KBM-7 (cell line): ENCODE results near the gene CPED1.
A peak's percentile ranks its signal among the peaks of the same experiment; 100 is the strongest.

ENCODE experiments used
- DNase-seq: peaks from one replicate; pipeline ENCODE4 v3.0.0-alpha.2; 2015
- in situ Hi-C: fragments of 300-500 bp; cut with MboI; formaldehyde crosslinking; loops from 2 replicates; pipeline ENCODE4 v1.14.3; 2020; ENCODE audit warnings: low sequenced_read_pairs, low pct_unique_long_range_greater_than_20kb, mixed read lengths

CPED1 gene

DNA sequence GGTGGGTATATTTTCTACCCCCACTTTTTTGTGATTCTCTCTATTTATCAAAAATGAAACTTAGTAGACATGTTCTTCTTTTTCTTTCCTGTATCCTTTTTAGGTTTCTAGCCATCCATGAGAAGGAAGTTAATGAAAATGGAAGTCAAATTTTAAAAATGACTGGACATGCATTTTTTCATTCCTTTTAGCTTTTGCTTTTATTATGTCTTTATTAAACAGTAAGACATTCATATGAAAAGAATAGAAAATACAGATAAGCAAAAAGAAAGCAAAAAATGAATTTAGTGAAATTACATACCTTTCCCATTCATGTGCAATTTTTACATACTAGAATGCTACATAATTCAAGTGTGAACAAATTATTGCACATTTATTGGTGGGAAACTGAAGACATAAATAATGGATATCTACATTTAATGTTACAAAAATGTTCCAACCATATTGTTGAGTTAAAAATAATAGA lies 88.7 kb downstream of the CPED1 start:
- no peak for DNase-seq
- in situ Hi-C loops, result loop anchor here (10.0 kb wide), 1 partner anchor 92 kb away; the partner anchor contains the start of gene CPED1

DNA sequence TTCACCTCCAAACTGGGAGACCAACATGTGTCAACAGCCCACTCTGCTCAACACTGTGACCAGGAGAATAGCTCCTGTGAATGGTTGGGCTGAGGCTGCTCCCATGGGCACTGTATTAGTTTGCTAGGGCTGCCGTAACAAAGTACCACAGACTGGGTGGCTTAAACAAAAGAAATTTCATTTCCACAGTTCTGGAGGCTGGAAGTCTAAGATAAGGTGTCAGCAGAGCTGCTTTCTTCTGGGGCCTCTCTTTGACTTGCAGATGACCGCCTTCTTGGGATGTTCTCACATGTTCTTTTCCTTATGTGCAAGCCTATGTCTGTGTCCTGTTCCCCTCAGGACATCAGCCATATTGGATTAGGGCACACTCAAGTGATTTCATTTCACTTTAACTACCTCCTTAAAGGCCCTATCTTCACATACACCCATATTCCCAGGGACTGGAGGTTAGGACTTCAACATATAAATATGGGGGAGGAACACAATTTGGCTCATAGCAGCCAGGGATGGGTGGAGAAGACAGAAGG lies 90.3 kb downstream of the CPED1 start:
- no peak for DNase-seq
- in situ Hi-C loops, result loop anchor here (10.0 kb wide), 1 partner anchor 94 kb away; the partner anchor contains the start of gene CPED1

DNA sequence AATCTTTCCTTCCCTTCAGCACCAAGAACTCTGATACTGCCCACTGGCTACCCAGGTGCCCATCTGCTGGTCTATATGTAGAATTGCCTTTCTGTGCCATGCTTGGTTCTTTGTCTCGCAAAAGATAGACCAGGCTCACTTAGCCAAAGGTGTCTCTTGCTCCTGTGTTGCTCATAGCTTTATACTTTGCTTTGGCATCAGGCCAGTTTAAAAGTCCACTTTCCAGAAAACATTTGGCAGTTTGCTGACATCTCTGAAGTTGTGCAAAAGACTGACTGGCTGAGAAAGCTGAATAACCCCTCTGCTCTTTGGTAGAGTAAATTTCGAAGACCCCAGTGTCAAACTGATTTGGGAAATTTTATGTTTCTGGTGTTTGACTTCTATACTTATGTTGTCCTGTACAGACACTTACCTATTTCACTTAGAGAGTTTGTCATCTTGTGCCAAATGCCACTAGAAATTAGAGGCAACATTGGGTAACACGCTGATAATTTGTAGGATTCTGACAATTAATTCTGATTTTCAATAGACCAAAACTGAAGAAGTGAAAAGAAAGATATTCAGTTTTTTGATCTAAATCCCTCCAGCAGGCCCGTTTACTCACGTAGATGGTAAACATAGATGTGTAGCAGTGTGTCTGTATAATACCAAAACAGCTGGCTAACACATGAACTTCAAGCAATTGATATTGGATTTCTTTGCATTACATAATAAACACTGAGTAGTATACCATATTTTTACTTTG lies 91.1 kb downstream of the CPED1 start:
- no peak for DNase-seq
- in situ Hi-C loops, result loop anchor here (10.0 kb wide), 1 partner anchor 95 kb away; the partner anchor contains the start of gene CPED1

DNA sequence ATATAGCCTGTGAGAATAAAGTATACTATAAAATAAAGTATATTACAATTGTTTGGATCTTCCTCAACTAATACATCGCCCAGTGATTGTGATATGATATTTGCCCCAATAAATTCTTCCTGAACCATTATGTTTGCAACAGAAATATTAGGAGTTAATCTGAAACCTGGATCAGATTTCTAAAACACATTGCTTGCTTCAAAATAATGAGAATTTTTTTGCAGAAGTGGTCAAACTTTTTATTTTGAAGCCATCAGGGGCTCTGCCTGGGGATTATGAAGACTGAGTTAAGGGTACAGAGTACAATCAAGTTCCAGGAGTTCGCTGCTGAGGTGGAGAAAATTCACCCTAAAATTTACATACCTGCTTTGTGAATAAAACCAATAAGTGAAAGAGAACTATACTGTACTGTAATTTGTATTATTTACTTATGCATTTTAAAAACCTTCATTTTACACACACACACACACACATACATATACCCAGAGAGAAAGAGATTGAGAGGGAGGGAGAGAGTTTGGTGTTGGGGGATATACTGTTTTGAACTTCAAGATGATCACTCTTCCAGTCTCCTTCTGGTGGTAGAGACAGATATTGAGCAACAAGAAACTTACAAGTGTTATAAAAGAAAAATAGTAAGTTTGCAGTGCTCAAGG lies 91.9 kb downstream of the CPED1 start:
- in situ Hi-C loops, result no loop called here
- DNase-seq, result no peak

DNA sequence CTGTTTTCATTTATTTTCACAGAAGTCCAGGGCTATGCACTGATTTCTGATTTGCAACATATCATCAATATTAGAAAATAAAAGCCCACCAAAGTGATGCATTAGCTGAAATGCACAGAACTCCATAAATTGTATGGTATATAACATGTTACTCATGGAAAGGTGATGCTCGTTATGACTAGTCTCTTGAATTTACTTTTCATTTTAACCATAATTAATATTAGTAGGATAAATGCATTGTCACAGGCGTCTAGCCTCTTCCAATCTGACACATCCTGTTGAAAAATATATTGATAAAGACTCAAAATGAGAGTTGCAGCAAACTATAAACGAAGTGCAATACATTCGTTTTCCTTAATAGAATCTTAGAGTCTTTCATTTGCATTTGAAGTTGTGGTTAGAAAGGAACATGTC lies 92.4 kb downstream of the CPED1 start:
- DNase-seq, result no peak
- in situ Hi-C loops, result no loop called here

DNA sequence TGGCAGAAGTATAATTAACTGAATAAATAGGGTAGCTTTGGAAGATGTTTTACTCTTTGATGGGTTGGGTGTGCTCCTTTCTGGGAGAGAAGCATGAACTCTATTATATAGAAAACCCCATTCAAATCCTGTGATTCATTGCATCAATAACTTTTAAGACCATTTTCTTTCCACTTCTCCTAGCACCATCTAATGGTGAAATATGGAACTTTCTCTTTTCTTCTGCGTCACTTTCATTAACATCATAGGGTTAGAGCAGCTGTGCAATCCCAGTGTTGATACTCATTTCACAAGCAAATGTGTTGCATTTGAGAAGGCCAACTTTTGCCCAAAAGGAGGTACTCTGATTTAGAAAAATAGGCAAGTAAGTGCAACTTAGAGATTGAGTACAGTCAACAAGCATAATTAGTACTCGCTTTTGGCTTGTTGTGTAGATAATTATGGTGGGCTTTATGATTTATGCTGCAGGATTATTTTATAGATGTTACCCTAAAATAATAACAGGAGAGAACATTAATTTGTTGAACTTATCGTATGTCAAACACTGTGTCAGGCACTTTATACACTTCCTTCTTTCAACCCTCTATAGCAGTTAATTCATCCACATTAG lies 92.9 kb downstream of the CPED1 start:
- DNase-seq, result peak; percentile 86

DNA sequence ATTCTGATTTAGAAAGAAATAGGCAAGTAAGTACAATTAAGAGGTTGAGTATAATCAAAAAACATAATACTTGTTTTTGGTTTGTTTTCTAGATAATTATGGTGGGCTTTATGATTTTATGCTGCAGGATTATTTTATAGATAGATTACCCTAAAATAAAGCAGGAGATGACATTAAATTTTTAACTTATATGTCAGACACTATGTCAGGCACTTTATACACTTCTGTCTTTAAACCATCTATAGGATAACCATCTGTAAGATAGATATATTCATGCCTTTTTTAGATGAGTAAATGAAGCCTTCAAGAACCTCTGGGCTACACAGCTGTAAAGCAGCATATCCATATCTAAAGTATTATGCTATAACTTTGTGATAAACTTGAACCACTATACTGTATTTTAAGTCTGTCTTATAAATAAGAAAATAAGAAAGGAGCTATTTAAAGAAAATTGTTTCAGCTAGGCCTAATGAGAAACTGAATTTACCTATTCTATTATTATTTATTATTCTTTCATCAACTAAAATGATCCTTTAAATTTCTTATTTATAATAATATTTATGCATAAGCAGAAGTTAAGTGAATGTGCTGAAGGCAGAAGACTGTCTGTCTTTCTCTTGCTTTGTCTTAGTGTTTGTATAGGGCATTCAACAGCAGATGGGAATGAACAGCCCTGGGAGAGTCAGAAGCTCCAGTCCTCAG lies 94.0 kb downstream of the CPED1 start:
- no peak for DNase-seq
- in situ Hi-C loops, result no loop called here

More for the DNA sequence above, 92.9 kb downstream of the CPED1 start:
- in situ Hi-C loops, result no loop called here

DNA sequence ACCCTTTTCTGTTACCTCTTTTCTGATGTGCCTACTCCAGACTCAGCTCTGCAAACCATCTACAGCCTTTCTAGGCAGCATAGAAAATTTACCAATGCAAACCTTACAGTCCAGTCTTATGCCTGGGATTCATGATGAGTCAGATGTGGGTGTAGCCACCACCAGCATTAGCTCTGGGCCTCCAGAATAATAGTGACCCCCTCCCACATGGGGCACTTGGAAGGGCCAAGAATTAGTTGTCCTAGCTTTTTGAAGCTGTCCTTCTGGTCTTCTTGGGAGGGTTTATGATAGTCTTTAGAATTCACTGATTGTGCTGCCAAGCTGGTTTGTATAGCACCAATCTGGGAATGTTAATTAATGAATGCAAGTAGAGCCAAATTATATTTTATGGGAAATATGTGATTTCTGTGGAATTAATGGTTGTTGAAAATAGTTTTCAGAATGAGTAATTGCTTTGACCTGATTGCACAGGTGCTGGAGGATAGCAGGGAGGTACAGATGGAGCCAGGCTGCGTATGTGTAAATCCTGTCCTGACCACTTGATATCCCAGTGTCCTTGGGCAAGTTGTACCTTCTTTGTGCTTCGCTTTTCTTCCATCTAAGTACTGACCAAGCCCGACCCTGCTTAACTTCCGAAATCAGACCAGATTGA lies 94.8 kb downstream of the CPED1 start:
- no peak for DNase-seq
- in situ Hi-C loops, result no loop called here

DNA sequence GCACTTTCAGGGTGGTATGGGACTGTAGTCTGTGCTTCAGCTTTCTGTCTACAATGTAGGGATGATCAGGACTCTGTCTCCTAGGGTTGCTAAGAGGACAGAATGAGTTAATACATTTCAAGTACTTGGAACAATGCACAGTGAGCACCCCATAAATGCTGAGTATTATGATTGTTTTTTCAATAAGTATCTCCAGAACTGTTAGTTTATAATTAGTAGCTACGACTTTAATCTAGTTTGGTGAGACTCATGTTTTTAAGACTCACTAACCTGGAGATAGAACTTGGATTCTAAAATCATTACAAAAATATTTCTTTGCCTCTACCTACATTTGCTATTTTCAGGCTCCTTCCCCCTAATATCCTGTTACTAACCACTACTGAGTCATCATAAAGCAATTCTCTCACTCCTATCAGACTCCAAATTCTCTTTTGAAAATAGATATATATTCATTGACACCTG lies 95.3 kb downstream of the CPED1 start:
- no peak for DNase-seq
- in situ Hi-C loops, result no loop called here

DNA sequence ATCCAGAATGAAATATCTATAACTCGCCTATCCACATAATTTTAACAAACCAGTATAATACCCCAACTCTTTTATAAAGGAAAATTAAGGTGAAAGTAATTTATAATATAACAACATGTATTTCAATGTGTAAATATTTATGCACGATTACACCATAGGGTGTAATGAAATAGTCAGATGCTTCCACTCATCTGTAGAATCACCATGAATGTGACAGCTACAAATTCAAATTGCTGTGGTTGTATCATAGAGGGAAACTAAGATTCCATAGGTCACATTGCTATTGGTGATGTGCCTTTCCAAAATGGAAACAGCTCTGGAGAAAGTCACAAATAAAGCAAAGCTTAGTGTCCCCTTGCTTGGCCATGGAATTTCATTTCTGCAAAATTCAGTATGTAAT lies 95.7 kb downstream of the CPED1 start:
- in situ Hi-C loops, result no loop called here
- DNase-seq, result no peak

DNA sequence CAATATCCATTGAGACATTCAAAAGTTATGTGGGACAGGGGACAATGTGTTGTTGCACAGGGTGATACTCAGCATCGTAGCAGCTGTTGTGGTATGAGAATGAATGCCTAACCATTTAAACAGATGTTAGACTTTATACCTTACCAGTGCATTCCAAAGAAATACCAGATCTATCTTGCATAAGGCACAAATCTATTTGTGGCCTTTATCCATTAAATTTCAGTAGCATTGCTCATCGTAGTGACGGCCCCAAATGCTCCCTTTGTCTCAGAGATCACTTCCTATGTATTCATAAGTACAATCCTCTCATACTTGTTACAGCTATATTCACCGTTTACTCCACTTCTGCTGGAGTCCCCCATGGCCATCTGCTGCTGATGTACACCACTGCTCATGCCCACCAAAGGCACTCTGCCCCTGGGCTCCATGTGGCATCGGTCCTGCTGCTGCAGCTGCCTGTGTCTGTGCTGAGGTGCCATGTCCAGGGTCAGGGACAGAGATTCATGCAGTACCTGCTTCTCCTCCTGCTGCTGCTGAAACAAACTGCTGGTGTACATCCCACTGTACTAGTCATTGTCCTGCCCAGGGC lies 96.3 kb downstream of the CPED1 start:
- in situ Hi-C loops, result no loop called here
- no peak for DNase-seq

DNA sequence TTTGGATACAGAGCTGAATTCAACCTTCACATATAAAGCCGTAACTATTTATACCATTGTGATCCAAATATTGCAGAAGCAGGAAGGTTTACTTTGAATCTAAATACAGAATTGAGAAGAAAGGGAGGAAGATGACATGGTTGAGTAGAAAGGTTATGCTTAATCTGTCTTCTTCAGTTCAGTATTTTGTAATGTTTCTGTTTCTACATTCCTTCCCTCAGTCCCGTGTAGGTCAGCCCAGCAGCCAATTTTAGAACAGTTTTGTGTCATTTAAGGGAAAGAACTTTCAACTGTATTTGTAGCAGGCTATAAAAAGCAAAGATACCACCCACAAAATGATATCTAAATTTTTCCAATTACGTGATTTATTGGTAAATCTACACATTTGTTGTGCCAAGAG lies 97.4 kb downstream of the CPED1 start:
- in situ Hi-C loops, result no loop called here
- DNase-seq, result no peak

DNA sequence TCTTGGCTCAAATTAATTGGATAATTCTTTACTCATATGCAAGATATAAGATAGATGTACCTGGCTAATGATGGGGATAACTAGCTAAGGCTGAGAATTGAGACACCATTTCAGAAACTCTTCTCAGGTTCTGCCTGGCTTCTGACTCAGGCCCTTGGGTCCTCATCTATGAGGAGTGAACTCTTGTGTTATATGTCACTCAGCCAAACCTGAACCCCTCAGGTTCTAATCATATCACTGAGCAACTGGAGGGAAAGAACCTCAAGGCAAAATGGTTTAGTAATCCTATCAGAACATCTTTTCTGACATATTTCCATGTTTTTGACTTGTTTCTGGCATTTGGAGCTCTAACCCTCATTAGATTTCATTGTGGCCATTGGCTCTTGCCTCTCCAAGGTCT lies 100.4 kb downstream of the CPED1 start:
- in situ Hi-C loops, result no loop called here
- no peak for DNase-seq

DNA sequence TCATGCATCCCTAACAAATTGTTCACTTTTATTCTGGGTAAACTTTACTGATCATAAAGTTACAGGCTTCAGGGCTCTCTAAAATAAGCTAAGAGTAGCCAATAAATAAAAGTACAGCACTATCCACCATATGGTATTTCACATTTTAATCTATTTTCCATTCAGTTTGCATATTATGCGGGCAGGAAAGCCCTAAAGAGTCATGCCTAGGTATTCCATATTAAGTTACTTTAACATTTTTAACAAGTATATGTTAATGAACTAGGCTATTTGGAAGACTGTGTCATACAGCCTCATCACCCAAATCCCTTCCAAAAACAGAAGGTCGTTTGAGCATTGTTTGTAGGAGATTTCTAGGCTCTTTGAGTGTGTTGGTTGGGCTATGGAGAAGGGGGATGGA lies 106.3 kb downstream of the CPED1 start:
- in situ Hi-C loops, result no loop called here

DNA sequence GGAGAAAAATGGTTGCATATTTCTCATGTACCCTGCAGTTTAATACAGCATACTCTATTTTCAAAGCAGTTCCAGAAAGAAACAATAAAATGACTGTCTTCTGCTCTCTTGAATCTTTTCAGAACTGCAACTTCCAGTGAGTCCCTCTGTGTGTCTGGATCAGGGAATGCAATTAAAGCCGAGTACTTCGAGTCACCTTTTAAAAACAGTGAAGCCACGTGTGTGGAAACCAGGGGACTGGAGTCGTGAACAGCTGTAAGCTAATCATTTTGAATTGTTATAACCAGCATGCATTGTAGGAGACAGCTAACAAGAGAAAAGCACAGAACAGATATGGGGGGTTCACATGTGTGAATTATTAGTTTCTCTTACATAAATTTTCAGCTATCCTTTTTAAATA lies 109.1 kb downstream of the CPED1 start:
- in situ Hi-C loops, result no loop called here
- DNase-seq, result no peak

More for the DNA sequence above, 106.3 kb downstream of the CPED1 start:
- no peak for DNase-seq

DNA sequence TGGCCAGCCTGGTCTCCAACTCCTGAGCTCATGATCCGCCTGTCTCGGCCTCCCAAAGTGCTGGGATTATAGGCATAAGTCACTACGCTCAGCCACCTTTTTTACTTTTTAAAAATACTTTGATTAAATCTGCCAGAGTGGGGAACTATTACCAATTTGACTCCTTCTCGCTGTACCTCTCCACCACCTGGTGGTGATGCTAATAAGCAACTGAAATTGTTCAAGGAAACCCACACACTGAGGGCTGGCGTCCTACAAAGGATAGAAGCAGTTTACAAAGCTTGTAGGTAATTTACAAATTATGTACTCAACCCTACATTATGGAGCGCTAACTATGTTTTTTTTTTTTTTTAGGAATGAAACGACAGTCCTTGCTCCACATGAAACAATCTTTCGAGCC lies 111.1 kb downstream of the CPED1 start:
- in situ Hi-C loops, result no loop called here
- no peak for DNase-seq

DNA sequence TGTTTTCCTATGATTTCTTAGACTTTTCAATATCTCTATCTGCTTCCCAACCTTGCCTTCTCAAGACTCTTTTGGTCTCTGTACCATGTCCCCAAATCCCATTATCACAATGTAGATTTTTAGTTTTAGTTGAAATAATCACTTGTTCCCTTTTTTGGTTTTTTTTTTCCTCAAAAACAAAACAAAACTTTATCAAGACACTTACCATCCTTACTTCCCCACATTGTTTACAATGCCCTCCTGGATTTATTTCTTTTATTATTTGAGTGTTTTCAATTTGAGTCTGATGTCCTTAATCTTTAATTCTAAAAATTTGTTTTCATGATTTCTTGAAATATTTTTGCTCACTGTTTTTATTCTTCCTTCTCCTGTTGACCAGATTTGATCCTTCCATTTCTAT lies 112.6 kb downstream of the CPED1 start:
- DNase-seq, result no peak
- in situ Hi-C loops, result no loop called here

DNA sequence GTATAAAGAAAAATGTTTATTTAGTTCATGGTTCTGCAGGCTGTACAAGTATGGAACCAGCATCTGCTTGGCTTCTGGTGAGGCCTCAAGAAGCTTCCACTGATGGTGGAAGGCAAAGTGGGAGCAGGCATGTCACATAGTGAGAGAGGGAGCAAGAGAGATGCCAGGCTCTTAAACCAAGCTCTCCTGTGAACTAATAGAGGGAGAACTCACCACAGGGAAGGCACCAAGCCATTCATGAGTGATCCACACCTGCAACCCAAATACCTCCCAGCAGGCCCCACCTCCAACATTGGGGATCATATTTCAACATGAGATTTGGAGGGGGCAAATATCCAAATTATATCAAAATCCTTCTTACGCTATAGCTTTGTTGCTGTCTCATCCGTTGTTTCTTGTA lies 113.1 kb downstream of the CPED1 start:
- DNase-seq, result no peak
- in situ Hi-C loops, result no loop called here
